ENCODE data around the gene PRKAR2B. TPM values are rescaled to one million over a fixed set of nuclear protein-coding genes. Genes with fewer than 3 reads are reported as not detected.

PRKAR2B gene
- total RNA-seq, 2 experiments from 2014 or later, result 1.1 to 1.3 TPM

DNA sequence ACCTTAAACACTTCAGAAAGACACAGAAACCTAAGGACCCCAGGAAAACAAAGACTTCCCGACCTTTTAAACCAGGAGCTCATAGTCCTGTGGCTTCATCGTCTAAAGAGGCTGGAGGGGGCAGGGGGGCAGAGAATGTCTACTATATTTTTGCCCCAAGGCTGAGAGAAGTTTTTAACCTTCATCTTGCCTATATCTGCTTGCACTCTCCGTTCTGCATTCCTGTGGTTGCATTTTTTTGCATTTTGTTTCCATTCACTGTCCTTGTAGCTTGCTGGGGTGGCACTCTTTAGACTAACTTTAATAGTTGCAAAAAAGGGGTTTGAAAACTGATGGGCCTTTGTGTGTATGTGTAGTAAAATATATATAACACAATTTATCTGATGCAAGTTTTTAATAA lies 23.7 kb downstream of the PRKAR2B start:
- Mint-ChIP-seq H3K36me3 (no peaks in the 10 kb centered on the region), H3K27ac (no peak overlapping the region), H3K9me3 (ENCODE audit: low read depth) (no peaks in the 10 kb centered on the region), H3K4me1 (no peaks in the 10 kb centered on the region), H3K4me3 (no peak overlapping the region), H3K27me3 (peaks cover 7% of the 10 kb centered on the region)
- ATAC-seq (no peak), DNase-seq (no peak)
- CTCF ChIA-PET, result no interaction called here

GRCh38 chr7:107069457-107069856 lies 25.0 kb downstream of the PRKAR2B start:
- H3K27ac Mint-ChIP-seq, result no peak overlapping the region
- H3K27me3 Mint-ChIP-seq, result peaks cover 2% of the 10 kb centered on the region
- CTCF ChIA-PET, result no interaction called here
- no peak overlapping the region for H3K4me3 Mint-ChIP-seq
- ATAC-seq (no peak), DNase-seq (no peak)
- no peaks in the 10 kb centered on the region for H3K4me1 Mint-ChIP-seq
- no peaks in the 10 kb centered on the region for H3K9me3 Mint-ChIP-seq (ENCODE audit: low read depth)
- H3K36me3 Mint-ChIP-seq, result no peaks in the 10 kb centered on the region

DNA sequence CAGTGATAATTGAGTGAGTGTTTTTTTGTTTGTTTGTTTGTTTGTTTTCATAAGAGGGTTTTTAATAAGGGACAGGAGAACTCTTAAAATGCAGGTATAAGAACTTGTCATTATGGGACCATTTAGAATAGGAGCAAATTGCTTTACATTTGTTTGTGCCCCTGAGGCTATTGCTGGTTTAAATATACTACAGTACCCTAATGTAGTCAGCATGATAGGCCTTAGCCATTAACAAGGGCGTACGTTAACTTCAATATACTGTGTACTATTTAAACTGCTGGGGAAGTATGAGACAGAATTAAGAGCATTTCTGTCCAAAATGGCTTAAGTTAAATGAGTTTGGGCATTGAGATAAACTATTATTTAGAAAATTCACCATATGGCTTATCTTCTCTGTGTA lies 26.2 kb downstream of the PRKAR2B start:
- Mint-ChIP-seq H3K4me3 (no peak overlapping the region), H3K36me3 (no peaks in the 10 kb centered on the region), H3K27ac (no peak overlapping the region), H3K9me3 (ENCODE audit: low read depth) (no peaks in the 10 kb centered on the region), H3K4me1 (no peaks in the 10 kb centered on the region), H3K27me3 (peaks cover 1% of the 10 kb centered on the region)
- ATAC-seq, result no peak
- CTCF ChIA-PET, result no interaction called here
- DNase-seq, result no peak

GRCh38 chr7:107071129-107071528 lies 26.6 kb downstream of the PRKAR2B start:
- ATAC-seq (no peak), DNase-seq (no peak)
- H3K27ac Mint-ChIP-seq, result no peak overlapping the region
- CTCF ChIA-PET, result no interaction called here
- H3K4me1 Mint-ChIP-seq, result no peaks in the 10 kb centered on the region
- H3K4me3 Mint-ChIP-seq, result no peak overlapping the region
- H3K36me3 Mint-ChIP-seq, result no peaks in the 10 kb centered on the region
- H3K27me3 Mint-ChIP-seq, result peaks cover 2% of the 10 kb centered on the region
- no peaks in the 10 kb centered on the region for H3K9me3 Mint-ChIP-seq (ENCODE audit: low read depth)

- ATAC-seq, result no peak
- Mint-ChIP-seq H3K9me3 (ENCODE audit: low read depth) (no peaks in the 10 kb centered on the region), H3K36me3 (no peaks in the 10 kb centered on the region), H3K27ac (no peak overlapping the region), H3K27me3 (peaks cover 3% of the 10 kb centered on the region), H3K4me1 (no peaks in the 10 kb centered on the region), H3K4me3 (no peak overlapping the region)
- CTCF ChIA-PET, result no interaction called here
- no peak for DNase-seq
Measured at GRCh38 chr7:107072133-107072532, 27.6 kb downstream of the PRKAR2B start.

- H3K9me3 Mint-ChIP-seq (ENCODE audit: low read depth), result no peaks in the 10 kb centered on the region
- H3K27ac Mint-ChIP-seq, result no peak overlapping the region
- H3K36me3 Mint-ChIP-seq, result no peaks in the 10 kb centered on the region
- DNase-seq (no peak), ATAC-seq (no peak)
- peaks cover 3% of the 10 kb centered on the region for H3K27me3 Mint-ChIP-seq
- no peak overlapping the region for H3K4me3 Mint-ChIP-seq
- H3K4me1 Mint-ChIP-seq, result no peaks in the 10 kb centered on the region
- CTCF ChIA-PET, result no interaction called here
Measured at GRCh38 chr7:107075863-107076574, 31.5 kb downstream of the PRKAR2B start.

DNA sequence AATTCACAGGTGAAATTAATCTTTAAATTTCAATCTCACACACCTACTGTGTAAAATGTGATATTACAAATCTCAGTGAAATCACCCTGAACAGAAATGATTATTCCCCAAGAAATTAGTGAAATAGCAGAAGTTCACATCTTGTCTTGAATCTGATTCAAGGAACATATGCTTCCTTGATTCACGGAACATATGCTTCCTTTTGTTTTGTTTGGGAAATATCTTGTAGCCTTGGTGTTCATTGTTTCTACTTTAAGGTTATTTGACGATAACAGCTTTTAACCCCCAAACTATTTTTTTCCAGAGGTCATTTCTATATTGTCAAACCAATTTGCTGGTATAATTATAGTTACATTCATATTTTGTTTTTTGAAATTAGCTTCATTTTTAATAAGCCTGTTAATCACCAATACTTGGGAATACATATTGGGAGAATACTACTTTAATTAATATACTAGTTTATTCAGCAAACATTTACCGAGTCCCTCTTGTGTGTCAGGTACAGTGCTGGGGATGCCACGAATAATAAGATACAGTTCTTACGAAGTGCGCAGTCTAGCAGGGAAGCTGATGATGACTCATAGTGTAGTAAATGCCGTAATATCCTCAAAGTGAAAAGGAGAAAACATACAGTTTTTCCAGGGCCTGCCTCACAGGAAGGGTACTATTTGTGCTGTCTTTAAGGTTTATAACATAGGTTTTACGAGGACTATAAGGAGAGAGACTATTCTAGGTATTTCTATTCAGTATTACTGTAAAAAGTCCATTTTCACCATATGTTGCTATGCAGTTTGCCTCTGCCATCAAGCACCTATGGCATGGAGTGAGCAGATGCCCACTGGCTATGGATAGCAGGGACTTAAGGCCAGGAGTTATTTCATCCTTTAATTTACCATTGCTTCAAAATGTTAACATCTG lies 32.5 kb downstream of the PRKAR2B start:
- no peaks in the 10 kb centered on the region for H3K4me1 Mint-ChIP-seq
- ATAC-seq (no peak), DNase-seq (no peak)
- no peaks in the 10 kb centered on the region for H3K36me3 Mint-ChIP-seq
- no peak overlapping the region for H3K27ac Mint-ChIP-seq
- peaks cover 3% of the 10 kb centered on the region for H3K27me3 Mint-ChIP-seq
- CTCF ChIA-PET, result no interaction called here
- H3K4me3 Mint-ChIP-seq, result no peak overlapping the region
- no peaks in the 10 kb centered on the region for H3K9me3 Mint-ChIP-seq (ENCODE audit: low read depth)

DNA sequence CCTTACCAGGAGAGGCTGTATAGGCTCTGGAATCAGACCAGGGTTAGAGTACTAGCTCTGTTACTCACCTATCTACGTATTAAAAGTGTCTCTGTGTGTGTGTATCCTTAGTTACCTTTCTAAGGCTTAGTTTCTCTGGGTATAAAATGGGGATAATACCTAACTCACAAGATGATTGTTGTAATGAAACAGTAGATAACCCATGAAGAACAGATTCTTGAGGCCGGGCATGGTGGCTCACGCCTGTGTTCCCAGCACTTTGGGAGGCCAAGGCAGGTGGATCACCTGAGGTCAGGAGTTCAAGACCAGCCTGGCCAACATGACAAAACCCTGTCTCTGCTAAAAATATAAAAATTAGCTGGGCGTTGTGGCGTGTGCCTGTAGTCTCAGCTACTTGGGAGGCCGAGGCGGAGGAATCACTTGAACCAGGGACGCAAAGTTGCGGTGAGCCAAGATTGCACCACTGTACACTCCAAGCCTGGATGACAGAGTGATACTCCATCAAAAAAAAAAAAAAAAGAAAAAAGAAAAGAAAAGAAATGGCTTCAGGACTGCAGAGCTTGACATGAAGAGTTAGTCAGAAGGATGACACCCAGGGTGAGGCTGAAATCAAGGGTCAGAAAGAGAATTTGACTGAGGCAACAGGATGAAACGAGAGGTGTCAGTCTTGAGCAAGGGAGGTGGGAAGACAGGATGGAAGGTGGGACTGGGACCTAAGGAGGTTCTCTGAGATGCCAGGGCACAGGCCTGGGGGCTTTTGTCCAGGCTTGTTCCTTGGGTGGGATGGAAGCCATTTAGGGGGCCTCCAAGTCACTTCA lies 33.4 kb downstream of the PRKAR2B start:
- H3K9me3 Mint-ChIP-seq (ENCODE audit: low read depth), result no peaks in the 10 kb centered on the region
- H3K4me1 Mint-ChIP-seq, result no peaks in the 10 kb centered on the region
- CTCF ChIA-PET, result no interaction called here
- DNase-seq, result no peak
- no peak for ATAC-seq
- H3K27me3 Mint-ChIP-seq, result peaks cover 3% of the 10 kb centered on the region
- no peak overlapping the region for H3K4me3 Mint-ChIP-seq
- no peak overlapping the region for H3K27ac Mint-ChIP-seq
- no peaks in the 10 kb centered on the region for H3K36me3 Mint-ChIP-seq

GRCh38 chr7:107078517-107078966 lies 34.0 kb downstream of the PRKAR2B start:
- Mint-ChIP-seq H3K4me1 (no peaks in the 10 kb centered on the region), H3K36me3 (no peaks in the 10 kb centered on the region), H3K4me3 (no peak overlapping the region), H3K27ac (no peak overlapping the region), H3K27me3 (peaks cover 3% of the 10 kb centered on the region), H3K9me3 (ENCODE audit: low read depth) (no peaks in the 10 kb centered on the region)
- ATAC-seq, result no peak
- CTCF ChIA-PET, result no interaction called here
- no peak for DNase-seq

- H3K27me3 Mint-ChIP-seq, result peaks cover 3% of the 10 kb centered on the region
- ATAC-seq (no peak), DNase-seq (no peak)
- H3K36me3 Mint-ChIP-seq, result no peaks in the 10 kb centered on the region
- no peak overlapping the region for H3K4me3 Mint-ChIP-seq
- no peak overlapping the region for H3K27ac Mint-ChIP-seq
- no peaks in the 10 kb centered on the region for H3K9me3 Mint-ChIP-seq (ENCODE audit: low read depth)
- no peaks in the 10 kb centered on the region for H3K4me1 Mint-ChIP-seq
- CTCF ChIA-PET, result no interaction called here
Measured at GRCh38 chr7:107079212-107079940, 34.9 kb downstream of the PRKAR2B start.

DNA sequence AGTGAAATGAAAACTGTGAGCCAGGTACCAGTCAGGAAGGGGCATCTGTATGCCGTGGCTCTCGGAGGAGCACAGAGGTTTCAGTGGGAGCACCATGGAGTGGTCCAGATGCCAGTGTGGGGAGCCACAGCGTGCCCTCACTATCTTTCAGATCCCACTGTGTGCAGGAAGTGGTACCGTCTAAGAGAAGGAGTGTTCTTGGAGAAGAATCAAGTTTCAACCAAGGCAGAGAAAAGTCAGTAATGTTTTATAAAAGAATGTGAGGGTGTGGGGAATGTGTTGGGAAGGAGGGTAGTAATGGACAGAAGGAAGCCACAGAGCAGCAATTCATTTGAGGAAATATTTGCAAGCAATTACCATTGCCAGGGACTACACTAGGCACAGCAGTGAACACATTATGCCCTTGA lies 35.6 kb downstream of the PRKAR2B start:
- CTCF ChIA-PET, result no interaction called here
- H3K4me3 Mint-ChIP-seq, result no peak overlapping the region
- H3K36me3 Mint-ChIP-seq, result no peaks in the 10 kb centered on the region
- peaks cover 3% of the 10 kb centered on the region for H3K27me3 Mint-ChIP-seq
- no peak overlapping the region for H3K27ac Mint-ChIP-seq
- ATAC-seq, result no peak
- no peak for DNase-seq
- no peaks in the 10 kb centered on the region for H3K4me1 Mint-ChIP-seq
- no peaks in the 10 kb centered on the region for H3K9me3 Mint-ChIP-seq (ENCODE audit: low read depth)

DNA sequence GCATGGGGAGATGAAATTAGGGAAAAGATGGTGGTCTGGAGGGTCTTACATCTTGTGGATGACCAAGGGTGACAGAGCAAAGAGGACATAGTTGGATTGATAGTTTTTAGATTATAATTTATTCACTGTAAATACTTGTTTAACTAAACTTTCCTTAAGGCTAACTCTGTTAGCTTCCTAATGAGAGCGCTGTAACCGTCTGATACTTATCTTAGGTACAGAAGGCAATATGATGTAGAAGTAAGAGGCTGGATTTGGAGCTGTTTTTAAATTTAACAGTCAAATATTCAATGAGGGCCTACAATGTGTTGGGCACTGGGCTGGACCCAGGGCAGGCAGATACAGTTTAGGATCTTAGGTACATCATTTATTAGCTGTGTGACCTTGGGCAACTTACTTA lies 36.0 kb downstream of the PRKAR2B start:
- no peak overlapping the region for H3K27ac Mint-ChIP-seq
- CTCF ChIA-PET, result no interaction called here
- H3K4me1 Mint-ChIP-seq, result no peaks in the 10 kb centered on the region
- H3K27me3 Mint-ChIP-seq, result peaks cover 3% of the 10 kb centered on the region
- no peaks in the 10 kb centered on the region for H3K36me3 Mint-ChIP-seq
- DNase-seq (no peak), ATAC-seq (no peak)
- no peak overlapping the region for H3K4me3 Mint-ChIP-seq
- no peaks in the 10 kb centered on the region for H3K9me3 Mint-ChIP-seq (ENCODE audit: low read depth)

- H3K27ac Mint-ChIP-seq, result no peak overlapping the region
- no peak for ATAC-seq
- H3K36me3 Mint-ChIP-seq, result no peaks in the 10 kb centered on the region
- H3K4me3 Mint-ChIP-seq, result no peak overlapping the region
- no peaks in the 10 kb centered on the region for H3K9me3 Mint-ChIP-seq (ENCODE audit: low read depth)
- no peak for DNase-seq
- CTCF ChIA-PET, result no interaction called here
- H3K27me3 Mint-ChIP-seq, result peaks cover 3% of the 10 kb centered on the region
- no peaks in the 10 kb centered on the region for H3K4me1 Mint-ChIP-seq
Measured at GRCh38 chr7:107085180-107085579, 40.7 kb downstream of the PRKAR2B start.

All from activated CD8-positive, alpha-beta memory T cell treated with anti-CD3 and anti-CD28 coated beads, Interleukin-2, amount 10 ng/mL, durations not matched to agents 7 days and 5 days (primary cell).